Parathyroid adenoma (tissue), 2 donors: Measurements from ENCODE around the gene LPP.
"Not testable (repeated sequence)": the region's sequence is repeated elsewhere in the genome, so short reads cannot be mapped to it uniquely, and the experiment has no call there.

ENCODE experiments used
- H2AFZ ChIP-seq: fragments of 300-600 bp; sonication (generic); one replicate; pipeline ENCODE4 v1.7.0; 2017; ENCODE audit warnings: antibody characterized with exemption, mild to moderate bottlenecking
- H3K27ac ChIP-seq: fragments of 300-600 bp; sonication (generic); one replicate; pipeline ENCODE4 v1.7.0; 2017
- H3K27me3 ChIP-seq: fragments of 300-600 bp; sonication (generic); one replicate; pipeline ENCODE4 v1.7.0; 2017; ENCODE audit warnings: low read length; ENCODE audit not compliant: control insufficient read depth, insufficient read depth
- H3K36me3 ChIP-seq: fragments of 300-600 bp; sonication (generic); one replicate; pipeline ENCODE4 v1.7.0; 2017; ENCODE audit warnings: low read length; ENCODE audit not compliant: control insufficient read depth, insufficient read depth
- H3K4me1 ChIP-seq: fragments of 300-600 bp; sonication (generic); one replicate; pipeline ENCODE4 v1.7.0; 2017; ENCODE audit warnings: control low read depth
- H3K4me2 ChIP-seq: fragments of 300-600 bp; sonication (generic); one replicate; pipeline ENCODE4 v1.7.0; 2017; ENCODE audit warnings: low read length
- H3K4me3 ChIP-seq: fragments of 300-600 bp; sonication (generic); one replicate; pipeline ENCODE4 v1.7.0; 2017; ENCODE audit warnings: low read depth, low read length
- H3K79me2 ChIP-seq: fragments of 300-600 bp; sonication (generic); one replicate; pipeline ENCODE4 v1.7.0; 2017; ENCODE audit warnings: control low read depth
- H3K9ac ChIP-seq: fragments of 300-600 bp; sonication (generic); one replicate; pipeline ENCODE4 v1.7.0; 2017; ENCODE audit warnings: mild to moderate bottlenecking
- H3K9me3 ChIP-seq: fragments of 300-600 bp; sonication (generic); one replicate; pipeline ENCODE4 v1.7.0; 2017; ENCODE audit warnings: low read length; ENCODE audit not compliant: control insufficient read depth
- TF ChIP-seq, protein P1 (sequence below): fragments of 300-600 bp; sonication (generic); IDR thresholded peaks from one replicate; pipeline ENCODE4 v1.7.0; 2017; ENCODE audit warnings: antibody characterized with exemption, mild to moderate bottlenecking
- donor health status: primary hyperparathyroidism.

The LPP gene

DNA sequence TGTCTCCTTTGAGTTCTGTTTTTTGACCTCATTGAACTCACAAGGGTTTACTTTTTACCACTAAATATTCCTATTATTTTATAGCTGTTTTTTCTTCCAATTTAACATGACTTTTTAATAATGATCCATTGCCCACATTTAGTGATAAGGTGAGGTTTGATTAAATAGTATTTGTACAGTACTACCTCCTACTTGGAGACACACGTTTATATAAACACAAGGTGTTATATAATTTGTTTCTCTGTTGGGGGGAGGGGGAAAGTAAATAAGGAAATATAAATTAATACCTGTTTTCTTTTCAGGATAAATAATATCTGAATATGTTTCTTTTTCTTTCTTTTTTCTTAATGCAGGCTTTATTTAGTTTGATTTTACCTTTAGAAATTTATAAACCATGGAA is 281.3 kb downstream of the LPP start:
- Histone ChIP-seq H3K9ac (no peak overlapping the region), H3K4me1 (peaks cover 3% of the 10 kb centered on the region), H3K9me3 (no peaks in the 10 kb centered on the region), H3K79me2 (no peaks in the 10 kb centered on the region), H3K27me3 (no peaks in the 10 kb centered on the region), H3K27ac (no peak overlapping the region), H2AFZ (no peak overlapping the region), H3K4me3 (no peak overlapping the region), H3K36me3 (no peaks in the 10 kb centered on the region), H3K4me2 (no peak overlapping the region)
- TF ChIP-seq, protein P1, sequence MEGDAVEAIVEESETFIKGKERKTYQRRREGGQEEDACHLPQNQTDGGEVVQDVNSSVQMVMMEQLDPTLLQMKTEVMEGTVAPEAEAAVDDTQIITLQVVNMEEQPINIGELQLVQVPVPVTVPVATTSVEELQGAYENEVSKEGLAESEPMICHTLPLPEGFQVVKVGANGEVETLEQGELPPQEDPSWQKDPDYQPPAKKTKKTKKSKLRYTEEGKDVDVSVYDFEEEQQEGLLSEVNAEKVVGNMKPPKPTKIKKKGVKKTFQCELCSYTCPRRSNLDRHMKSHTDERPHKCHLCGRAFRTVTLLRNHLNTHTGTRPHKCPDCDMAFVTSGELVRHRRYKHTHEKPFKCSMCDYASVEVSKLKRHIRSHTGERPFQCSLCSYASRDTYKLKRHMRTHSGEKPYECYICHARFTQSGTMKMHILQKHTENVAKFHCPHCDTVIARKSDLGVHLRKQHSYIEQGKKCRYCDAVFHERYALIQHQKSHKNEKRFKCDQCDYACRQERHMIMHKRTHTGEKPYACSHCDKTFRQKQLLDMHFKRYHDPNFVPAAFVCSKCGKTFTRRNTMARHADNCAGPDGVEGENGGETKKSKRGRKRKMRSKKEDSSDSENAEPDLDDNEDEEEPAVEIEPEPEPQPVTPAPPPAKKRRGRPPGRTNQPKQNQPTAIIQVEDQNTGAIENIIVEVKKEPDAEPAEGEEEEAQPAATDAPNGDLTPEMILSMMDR, result no peak

DNA sequence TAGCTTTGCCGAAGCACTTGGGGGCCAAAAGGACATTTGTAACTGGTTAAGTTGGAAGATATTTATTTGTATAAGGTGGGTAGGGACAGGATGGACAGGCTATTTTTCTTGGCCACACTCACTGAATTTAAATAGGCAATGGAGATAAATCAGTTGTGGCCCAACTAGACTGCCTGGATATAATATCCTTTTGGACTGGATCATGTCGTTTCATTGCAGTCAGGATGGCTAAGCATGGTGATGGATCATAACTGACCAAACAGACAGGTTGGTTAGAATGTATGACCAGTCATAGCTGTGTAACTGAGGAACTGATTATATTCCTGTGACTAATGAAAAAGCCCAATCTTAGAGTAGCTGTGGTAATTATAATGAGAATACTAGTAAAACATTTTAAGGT is 284.0 kb downstream of the LPP start:
- Histone ChIP-seq H3K79me2 (no peaks in the 10 kb centered on the region), H3K27me3 (no peaks in the 10 kb centered on the region), H3K9me3 (no peaks in the 10 kb centered on the region), H3K4me1 (no peaks in the 10 kb centered on the region), H3K9ac (no peak overlapping the region), H2AFZ (no peak overlapping the region), H3K36me3 (no peaks in the 10 kb centered on the region), H3K4me2 (no peak overlapping the region), H3K4me3 (no peak overlapping the region), H3K27ac (no peak overlapping the region)
- TF ChIP-seq, protein P1, result no peak

DNA sequence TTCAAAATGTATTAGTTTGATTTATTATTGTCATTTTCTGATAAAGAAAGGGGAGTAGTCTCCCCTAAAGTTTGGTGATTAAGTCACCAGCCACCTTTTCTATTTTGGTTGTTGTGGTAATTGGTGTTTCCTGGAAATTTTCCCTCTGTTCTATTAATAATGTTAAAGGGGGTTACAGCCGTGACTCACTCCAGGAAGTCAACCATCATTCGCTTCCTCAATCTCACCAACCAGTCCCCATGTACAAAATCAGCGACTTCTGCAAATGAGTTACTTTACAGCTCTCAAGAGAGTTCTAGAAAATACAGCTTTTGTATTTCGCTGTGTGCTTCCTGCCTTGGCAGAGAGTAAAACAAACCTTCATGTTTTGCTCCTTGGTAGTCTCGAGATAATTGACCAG is 285.1 kb downstream of the LPP start:
- no peaks in the 10 kb centered on the region for H3K36me3 ChIP-seq
- H3K9me3 ChIP-seq, result no peaks in the 10 kb centered on the region
- no peaks in the 10 kb centered on the region for H3K4me1 ChIP-seq
- no peak overlapping the region for H3K4me3 ChIP-seq
- H3K27me3 ChIP-seq, result no peaks in the 10 kb centered on the region
- H3K27ac ChIP-seq, result no peak overlapping the region
- H3K4me2 ChIP-seq, result no peak overlapping the region
- TF ChIP-seq, protein P1, result no peak
- no peaks in the 10 kb centered on the region for H3K79me2 ChIP-seq
- H3K9ac ChIP-seq, result no peak overlapping the region
- H2AFZ ChIP-seq, result no peak overlapping the region

DNA sequence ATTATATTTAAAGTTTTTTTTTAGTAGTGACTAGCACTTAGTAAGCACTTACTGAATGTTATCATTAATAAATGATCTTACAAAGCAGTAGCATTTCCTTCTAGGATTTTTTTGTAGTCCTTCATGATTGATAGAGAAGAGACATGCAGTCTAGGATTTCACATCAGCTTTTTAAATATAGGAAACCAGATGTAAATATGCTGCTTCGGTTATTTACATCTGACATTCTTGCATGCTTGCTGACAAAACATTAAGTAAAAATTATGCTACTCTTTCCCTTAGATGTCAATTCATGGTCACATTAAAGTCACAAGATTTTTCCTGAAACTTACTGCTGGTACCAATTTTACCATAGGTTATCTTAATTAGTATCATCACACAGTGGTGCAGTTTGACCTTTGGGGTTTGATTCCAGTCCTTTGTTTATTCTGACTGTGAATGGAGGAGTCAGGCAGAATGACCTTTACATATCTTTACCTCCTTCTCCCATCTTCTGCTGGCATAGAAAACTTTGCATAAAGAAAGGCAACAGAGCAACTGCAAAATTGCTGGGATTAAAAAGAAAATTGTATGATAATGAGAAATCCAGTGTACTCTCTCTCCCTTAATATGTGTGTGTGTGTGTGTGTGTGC is 286.5 kb downstream of the LPP start:
- no peaks in the 10 kb centered on the region for H3K27me3 ChIP-seq
- H3K79me2 ChIP-seq, result no peaks in the 10 kb centered on the region
- H3K4me3 ChIP-seq, result no peak overlapping the region
- H3K36me3 ChIP-seq, result no peaks in the 10 kb centered on the region
- TF ChIP-seq, protein P1, result no peak
- H3K9me3 ChIP-seq, result no peaks in the 10 kb centered on the region
- H3K27ac ChIP-seq, result no peak overlapping the region
- no peak overlapping the region for H3K4me2 ChIP-seq
- H2AFZ ChIP-seq, result no peak overlapping the region
- H3K9ac ChIP-seq, result no peak overlapping the region
- H3K4me1 ChIP-seq, result no peaks in the 10 kb centered on the region

DNA sequence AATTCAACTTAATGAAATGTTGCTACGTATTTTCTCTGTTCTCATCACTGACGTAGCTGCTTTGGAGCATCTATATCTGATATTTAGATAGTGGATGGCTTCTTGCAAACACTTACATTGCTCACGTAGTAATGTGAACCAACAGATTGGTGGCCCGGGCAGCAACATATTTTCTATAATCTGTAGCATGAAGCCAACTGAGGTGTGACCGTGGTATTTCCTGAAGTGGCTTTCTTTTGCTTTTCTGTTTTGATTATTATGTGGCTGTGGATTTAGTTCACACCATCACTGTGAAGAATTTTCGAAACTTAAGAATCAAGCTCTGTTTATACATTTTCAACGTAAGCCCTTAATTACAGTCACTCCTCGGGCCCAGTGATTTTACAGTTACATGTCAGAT is 288.5 kb downstream of the LPP start:
- Histone ChIP-seq H2AFZ (no peak overlapping the region), H3K36me3 (no peaks in the 10 kb centered on the region), H3K9ac (no peak overlapping the region), H3K79me2 (no peaks in the 10 kb centered on the region), H3K9me3 (no peaks in the 10 kb centered on the region), H3K27ac (no peak overlapping the region), H3K27me3 (no peaks in the 10 kb centered on the region), H3K4me2 (no peak overlapping the region), H3K4me3 (no peak overlapping the region), H3K4me1 (no peaks in the 10 kb centered on the region)
- TF ChIP-seq, protein P1, result no peak

DNA sequence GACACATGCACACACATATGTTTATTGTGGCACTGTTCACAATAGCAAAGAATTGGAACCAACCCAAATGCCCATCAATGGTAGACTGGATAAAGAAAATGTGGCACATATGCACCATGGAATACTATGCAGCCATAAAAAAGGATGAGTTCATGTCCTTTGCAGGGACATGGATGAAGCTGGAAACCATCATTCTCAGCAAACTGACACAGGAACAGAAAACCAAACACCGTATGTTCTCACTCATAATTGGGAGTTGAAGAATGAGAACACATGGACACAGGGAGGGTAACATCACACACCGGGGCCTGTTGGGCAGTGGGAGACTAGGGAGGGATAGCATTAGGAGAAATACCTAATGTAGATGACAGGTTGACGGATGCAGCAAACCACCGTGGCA is 291.2 kb downstream of the LPP start:
- not testable (repeated sequence) for H2AFZ ChIP-seq, H3K27ac ChIP-seq, H3K4me2 ChIP-seq, H3K27me3 ChIP-seq, H3K4me1 ChIP-seq, H3K36me3 ChIP-seq, H3K4me3 ChIP-seq, H3K9me3 ChIP-seq, H3K79me2 ChIP-seq, H3K9ac ChIP-seq
